Naive thymus-derived CD4-positive, alpha-beta T cell (primary cell): ENCODE data around the gene FGF4. TPM values are rescaled to one million over a fixed set of nuclear protein-coding genes. Genes with fewer than 3 reads are reported as not detected.

Experiments used
- ATAC-seq: fragments of 150-1000 bp; cut with Tn5 transposase; 2 replicates; pipeline ENCODE4 v1.10.0; 2021; ENCODE audit warnings: mild to moderate bottlenecking, moderate library complexity
- CTCF ChIA-PET: fragments of 350-600 bp; sonication (Branson Sonifier 250); formaldehyde crosslinking; loops from one replicate; lab custom pipeline; 2021; ENCODE audit warnings: antibody characterized with exemption; lab: Charles Lee
- POLR2A ChIA-PET: fragments of 350-600 bp; sonication (Branson Sonifier 250); formaldehyde crosslinking; loops from one replicate; lab custom pipeline; 2021; ENCODE audit warnings: antibody characterized with exemption, inconsistent platforms; lab: Charles Lee
- DNase-seq, 9 donors: peaks; one replicate each; pipeline versions ENCODE4 v3.0.0 to v3.0.0-alpha.2; 2020 to 2022; ENCODE audit warnings: mixed read lengths in 1 of 9
- H3K27ac ChIP-seq: one replicate; pipeline ENCODE4 v1.7.0; 2013; ENCODE audit warnings: mild to moderate bottlenecking, low read depth, low read length, moderate library complexity
- H3K27me3 ChIP-seq, 2 donors: one replicate each; pipeline ENCODE4 v1.7.0; 2013; ENCODE audit warnings: low read length in 2 of 2, mild to moderate bottlenecking in 2 of 2, moderate library complexity in 2 of 2; ENCODE audit not compliant: control insufficient read depth in 2 of 2, insufficient read depth in 2 of 2
- H3K36me3 ChIP-seq, 3 experiments: 1 replicate in 2 of 3; 2 replicates in 1 of 3; pipeline ENCODE4 v1.7.0; 2013; ENCODE audit warnings: low read length in 3 of 3, mild to moderate bottlenecking in 3 of 3, moderate library complexity in 1 of 3; ENCODE audit not compliant: insufficient read depth in 3 of 3, control insufficient read depth in 2 of 3
- H3K4me1 ChIP-seq, 2 donors: one replicate each; pipeline ENCODE4 v1.7.0; 2013; ENCODE audit warnings: low read length in 2 of 2, mild to moderate bottlenecking in 2 of 2, moderate library complexity in 1 of 2; ENCODE audit not compliant: control insufficient read depth in 2 of 2, insufficient read depth in 2 of 2
- H3K4me3 ChIP-seq: 2 replicates; pipeline ENCODE4 v1.7.0; 2013; ENCODE audit warnings: mild to moderate bottlenecking, low read length
- H3K9me3 ChIP-seq, 3 experiments: 1 replicate in 2 of 3; 2 replicates in 1 of 3; pipeline ENCODE4 v1.7.0; 2013; ENCODE audit warnings: low read length in 3 of 3; ENCODE audit not compliant: control insufficient read depth in 2 of 3
- H3K27ac Mint-ChIP-seq, 9 donors: one replicate each; pipeline ENCODE4 v1.8.0; 2020 to 2022; ENCODE audit warnings: mixed read lengths in 9 of 9, mild to moderate bottlenecking in 8 of 9, moderate library complexity in 5 of 9, inconsistent platforms in 2 of 9
- H3K27me3 Mint-ChIP-seq, 5 donors: one replicate each; pipeline ENCODE4 v1.8.0; 2021 to 2022; ENCODE audit warnings: mixed read lengths in 5 of 5, mild to moderate bottlenecking in 1 of 5
- H3K36me3 Mint-ChIP-seq, 5 donors: one replicate each; pipeline ENCODE4 v1.8.0; 2020 to 2022; ENCODE audit warnings: mixed read lengths in 5 of 5, mild to moderate bottlenecking in 3 of 5, inconsistent platforms in 1 of 5
- H3K4me1 Mint-ChIP-seq, 7 donors: one replicate each; pipeline ENCODE4 v1.8.0; 2020 to 2022; ENCODE audit warnings: mixed read lengths in 7 of 7, mild to moderate bottlenecking in 3 of 7, inconsistent platforms in 1 of 7
- H3K4me3 Mint-ChIP-seq, 10 donors: one replicate each; pipeline ENCODE4 v1.8.0; 2020 to 2022; ENCODE audit warnings: mild to moderate bottlenecking in 10 of 10, mixed read lengths in 10 of 10, moderate library complexity in 6 of 10, inconsistent platforms in 2 of 10
- H3K9me3 Mint-ChIP-seq, 11 donors: one replicate each; pipeline ENCODE4 v1.8.0; 2020 to 2022; ENCODE audit warnings: mixed read lengths in 11 of 11, mild to moderate bottlenecking in 4 of 11, inconsistent platforms in 1 of 11, moderate library complexity in 1 of 11
- intact Hi-C, 2 donors: fragments of 100-400 bp; cut with micrococcal nuclease; formaldehyde crosslinking; loops; one replicate each; pipeline ENCODE4 v1.15.1; 2023
- polyA plus RNA-seq, 2 donors: library from polyadenylated mRNA; unstranded; fragments of 300-500 nt; fragmentation: Illumina TruSeq; gene quantifications; one replicate each; pipeline ENCODE4 v1.2.3, GENCODE V29; 2021
- total RNA-seq, 6 experiments: library from RNA in 5 of 6; stranded (reverse) in 5 of 6; gene quantifications; 1 replicate in 5 of 6; 2 replicates in 1 of 6; pipeline ENCODE4 v1.2.3 and lab custom pipeline; 2021 to 2026

FGF4 gene
- total and polyA plus RNA-seq, 7 experiments from 2014 or later, result not detected

DNA sequence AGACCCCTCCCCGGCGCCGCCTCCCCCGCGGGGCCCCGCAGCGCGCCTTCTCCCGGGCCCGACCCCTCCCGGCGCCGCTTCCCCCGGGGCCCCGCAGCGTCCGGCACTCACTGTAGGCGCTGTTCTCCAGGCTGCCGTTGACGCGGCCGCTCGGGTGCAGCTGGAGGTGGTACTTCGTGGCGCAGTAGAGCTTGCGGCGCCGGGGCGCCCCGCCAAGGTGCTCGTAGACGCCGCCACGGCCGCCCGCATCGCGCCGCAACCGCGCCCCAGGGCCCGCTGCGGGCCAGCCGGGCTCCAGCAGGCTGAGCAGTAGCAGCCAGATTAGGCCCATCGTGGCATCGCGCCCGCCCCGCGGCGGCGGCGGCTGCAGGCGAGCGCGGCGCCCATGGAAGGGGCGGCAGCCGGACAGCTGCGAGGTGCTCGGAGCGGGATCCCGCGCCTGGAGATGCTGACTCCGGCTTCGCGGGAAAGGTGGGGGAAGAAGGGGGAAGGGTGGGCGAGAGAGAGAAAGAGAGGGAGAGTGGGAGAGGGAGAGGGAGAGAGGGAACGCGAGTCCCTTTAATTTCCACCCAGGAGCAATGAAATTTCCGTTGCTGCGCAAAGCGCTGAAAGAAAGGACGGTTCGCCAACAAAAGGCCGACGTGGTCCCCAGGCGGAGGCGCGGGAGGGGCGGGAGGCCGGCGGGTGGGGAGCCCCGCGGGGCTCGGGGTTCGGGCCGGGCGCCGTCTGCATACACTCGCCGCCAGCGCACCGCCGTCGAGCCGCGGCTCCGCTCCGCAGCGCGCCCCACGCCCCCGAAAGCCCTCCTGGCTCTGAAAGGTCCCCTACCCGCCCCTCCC is 43.7 kb upstream of the FGF4 start, which contains the start of gene FGF3:
TSS of gene FGF3 (minus strand) at position 814 of the 839 bp plus-strand sequence. CDS start at position 331, 483 bp downstream.
- CTCF ChIA-PET, result no interaction called here
- H3K27ac ChIP-seq, result no peak within 1 kb of the TSS
- H3K4me3 Mint-ChIP-seq, result peak within 1 kb of the TSS in 1 of 10 donors; percentile 7
- H3K4me3 ChIP-seq, result no peak within 1 kb of the TSS
- H3K27ac Mint-ChIP-seq, result peak within 1 kb of the TSS in 1 of 9 donors; percentile 41
- H3K27me3 Mint-ChIP-seq, result peaks cover 25 to 62% (median 47%) of the 10 kb centered on the region in 5 donors
- H3K27me3 ChIP-seq, result no peaks in the 10 kb centered on the region
- POLR2A ChIA-PET, result no interaction called here
- no peaks in the 10 kb centered on the region for H3K9me3 ChIP-seq
- no peaks in the 10 kb centered on the region for H3K36me3 ChIP-seq
- peaks cover 0 to 1% (median 0%) of the 10 kb centered on the region in 11 donors for H3K9me3 Mint-ChIP-seq
- ATAC-seq (no peak), DNase-seq (no peak)
- intact Hi-C loops, result no loop called here
- no peaks in the 10 kb centered on the region for H3K36me3 Mint-ChIP-seq
- no peaks in the 10 kb centered on the region for H3K4me1 ChIP-seq
- H3K4me1 Mint-ChIP-seq, result peaks cover 0 to 4% (median 0%) of the 10 kb centered on the region in 7 donors

DNA sequence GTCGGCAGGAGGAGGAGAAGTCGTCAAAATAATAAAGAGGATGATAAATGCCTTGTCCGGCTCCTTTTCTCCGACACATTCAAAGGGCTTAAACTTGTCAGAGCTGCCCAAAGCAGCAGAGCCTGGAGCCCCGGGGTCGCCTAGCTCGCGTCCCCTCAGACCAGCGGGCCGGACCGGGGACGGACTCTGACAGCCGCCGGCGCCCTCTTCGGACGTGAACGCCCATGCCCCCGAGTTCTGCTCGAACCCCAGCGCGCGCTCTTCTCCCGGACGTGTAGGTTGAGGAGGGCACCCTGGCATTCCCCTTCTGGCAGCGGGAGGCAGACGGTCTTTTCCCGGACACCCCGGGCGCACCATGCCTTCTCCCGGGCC is 43.1 kb upstream of the FGF4 start:
- Mint-ChIP-seq H3K9me3 (peaks cover 0 to 1% (median 0%) of the 10 kb centered on the region in 11 donors), H3K27me3 (peaks cover 24 to 61% (median 48%) of the 10 kb centered on the region in 5 donors), H3K4me1 (peaks cover 0 to 4% (median 0%) of the 10 kb centered on the region in 7 donors), H3K36me3 (no peaks in the 10 kb centered on the region), H3K27ac (no peak overlapping the region), H3K4me3 (no peak overlapping the region)
- no peaks in the 10 kb centered on the region for H3K36me3 ChIP-seq
- intact Hi-C loops, result no loop called here
- CTCF ChIA-PET, result no interaction called here
- DNase-seq, result no peak
- ATAC-seq, result no peak
- POLR2A ChIA-PET, result no interaction called here
- H3K4me3 ChIP-seq, result no peak overlapping the region
- H3K9me3 ChIP-seq, result no peaks in the 10 kb centered on the region
- H3K27ac ChIP-seq, result no peak overlapping the region
- H3K4me1 ChIP-seq, result no peaks in the 10 kb centered on the region
- no peaks in the 10 kb centered on the region for H3K27me3 ChIP-seq

DNA sequence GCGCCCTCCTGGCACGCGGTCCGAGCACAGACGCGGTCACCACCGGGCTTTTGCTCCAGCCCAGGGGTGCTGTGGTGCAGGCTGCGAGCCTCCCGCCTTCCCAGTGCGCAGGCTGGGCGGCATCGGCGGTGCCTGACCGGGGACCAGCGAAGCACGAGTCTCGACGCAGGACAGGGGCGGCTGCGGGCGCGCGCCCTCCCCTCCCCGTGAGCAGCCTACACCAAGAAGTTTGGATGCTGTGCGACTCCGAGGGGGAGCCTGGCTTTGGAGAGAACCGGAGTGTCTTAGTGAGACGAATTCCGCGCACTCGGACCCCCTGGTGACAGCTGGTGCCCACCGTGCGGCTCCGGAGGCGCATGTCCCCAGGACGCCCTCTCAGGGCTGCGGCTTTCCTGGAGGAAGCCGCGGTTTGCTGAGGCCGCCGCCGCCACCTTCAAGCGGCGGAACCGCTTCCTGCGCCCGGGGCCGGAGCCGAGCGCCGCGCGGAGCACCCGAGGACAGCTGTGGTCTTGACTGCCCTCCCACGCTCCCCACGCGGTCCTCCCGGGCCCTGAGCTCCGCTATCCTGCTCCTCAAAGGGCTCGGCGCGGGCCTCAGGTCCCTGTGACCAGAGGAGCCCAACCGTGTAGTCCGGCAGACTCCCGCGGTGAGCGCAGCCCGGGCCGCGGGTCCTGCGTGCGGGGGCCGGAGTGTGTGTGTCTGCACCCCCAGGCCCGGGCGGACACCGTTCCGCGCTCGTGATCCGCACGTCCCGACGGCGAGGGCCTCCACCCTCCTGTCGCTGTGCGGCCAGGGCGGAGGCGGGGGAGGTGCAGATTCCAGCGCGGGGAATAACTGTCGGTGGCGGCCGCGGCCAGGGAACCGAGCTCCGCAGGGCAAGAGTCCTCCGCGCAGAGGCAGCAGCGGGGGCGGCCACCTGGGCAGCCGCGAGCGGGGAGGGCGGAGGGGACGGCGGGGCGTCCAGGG is 42.4 kb upstream of the FGF4 start:
- H3K9me3 ChIP-seq, result no peaks in the 10 kb centered on the region
- H3K4me3 ChIP-seq, result no peak overlapping the region
- ChIA-PET POLR2A (no interaction called here), CTCF (no interaction called here)
- ATAC-seq (no peak), DNase-seq (no peak)
- peaks cover 0 to 4% (median 0%) of the 10 kb centered on the region in 7 donors for H3K4me1 Mint-ChIP-seq
- H3K27ac ChIP-seq, result no peak overlapping the region
- no peaks in the 10 kb centered on the region for H3K4me1 ChIP-seq
- no peak overlapping the region for H3K27ac Mint-ChIP-seq
- H3K27me3 ChIP-seq, result no peaks in the 10 kb centered on the region
- intact Hi-C loops, result no loop called here
- H3K36me3 Mint-ChIP-seq, result no peaks in the 10 kb centered on the region
- no peak overlapping the region for H3K4me3 Mint-ChIP-seq
- H3K27me3 Mint-ChIP-seq, result peaks cover 22 to 57% (median 53%) of the 10 kb centered on the region in 5 donors
- peaks cover 0 to 1% (median 0%) of the 10 kb centered on the region in 11 donors for H3K9me3 Mint-ChIP-seq
- no peaks in the 10 kb centered on the region for H3K36me3 ChIP-seq

DNA sequence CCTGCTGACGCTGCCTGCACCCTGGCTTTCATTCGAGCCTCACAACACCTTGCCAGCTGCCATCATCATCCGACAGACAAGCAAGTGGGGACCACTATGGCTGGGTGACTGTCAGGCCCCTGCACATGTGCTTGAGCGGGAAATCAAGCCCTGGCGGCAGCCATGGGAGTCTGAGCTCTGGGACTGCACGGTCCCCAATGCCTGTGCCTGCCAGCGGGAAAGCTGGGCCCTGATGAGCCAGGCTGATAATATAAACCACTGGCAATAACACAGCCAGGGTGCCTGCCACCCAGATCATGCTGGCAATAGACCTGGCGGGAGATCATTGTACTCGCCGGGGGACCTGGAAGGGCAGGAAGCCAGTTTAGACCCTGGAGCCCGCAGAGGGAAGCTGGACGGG is 41.5 kb upstream of the FGF4 start:
- Mint-ChIP-seq H3K27ac (no peak overlapping the region), H3K27me3 (peaks cover 22 to 53% (median 50%) of the 10 kb centered on the region in 5 donors), H3K9me3 (peaks cover 0 to 1% (median 0%) of the 10 kb centered on the region in 11 donors), H3K4me1 (peaks cover 0 to 4% (median 0%) of the 10 kb centered on the region in 7 donors), H3K36me3 (no peaks in the 10 kb centered on the region), H3K4me3 (peak overlapping the region in 1 of 10 donors; percentile 25)
- Histone ChIP-seq H3K4me3 (no peak overlapping the region), H3K4me1 (no peaks in the 10 kb centered on the region), H3K27me3 (no peaks in the 10 kb centered on the region), H3K9me3 (no peaks in the 10 kb centered on the region), H3K36me3 (no peaks in the 10 kb centered on the region), H3K27ac (no peak overlapping the region)
- ATAC-seq (no peak), DNase-seq (no peak)
- ChIA-PET POLR2A (no interaction called here), CTCF (no interaction called here)
- intact Hi-C loops, result no loop called here

DNA sequence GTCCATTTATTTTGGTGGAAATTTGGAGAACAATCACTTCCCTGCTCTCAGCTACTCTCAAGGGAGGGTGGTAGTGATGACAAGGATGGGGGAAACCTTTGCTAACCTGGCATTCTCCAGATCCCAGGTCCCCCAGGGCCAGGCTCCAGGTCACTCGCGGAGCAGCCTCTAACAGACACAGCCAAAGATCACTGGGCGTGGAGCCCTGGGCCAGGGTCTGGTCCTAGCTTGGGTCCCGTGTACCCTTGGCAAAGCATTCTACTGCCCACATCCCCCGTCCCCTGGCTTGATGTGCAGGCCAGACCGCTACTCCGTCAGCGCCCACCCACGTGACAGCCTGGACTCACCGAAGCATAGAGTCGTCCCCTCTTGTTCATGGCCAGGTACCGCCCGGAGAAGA is 40.8 kb upstream of the FGF4 start:
- H3K27ac Mint-ChIP-seq, result no peak overlapping the region
- POLR2A ChIA-PET, result no interaction called here
- H3K36me3 ChIP-seq, result no peaks in the 10 kb centered on the region
- intact Hi-C loops, result no loop called here
- peaks cover 22 to 53% (median 47%) of the 10 kb centered on the region in 5 donors for H3K27me3 Mint-ChIP-seq
- peaks cover 0 to 4% (median 0%) of the 10 kb centered on the region in 7 donors for H3K4me1 Mint-ChIP-seq
- no peak overlapping the region for H3K4me3 ChIP-seq
- DNase-seq (no peak), ATAC-seq (no peak)
- H3K9me3 Mint-ChIP-seq, result peaks cover 0 to 1% (median 0%) of the 10 kb centered on the region in 11 donors
- no peaks in the 10 kb centered on the region for H3K36me3 Mint-ChIP-seq
- no peak overlapping the region for H3K27ac ChIP-seq
- H3K4me1 ChIP-seq, result no peaks in the 10 kb centered on the region
- H3K4me3 Mint-ChIP-seq, result peak overlapping the region in 1 of 10 donors; percentile 25
- no peaks in the 10 kb centered on the region for H3K27me3 ChIP-seq
- CTCF ChIA-PET, result no interaction called here
- H3K9me3 ChIP-seq, result no peaks in the 10 kb centered on the region

DNA sequence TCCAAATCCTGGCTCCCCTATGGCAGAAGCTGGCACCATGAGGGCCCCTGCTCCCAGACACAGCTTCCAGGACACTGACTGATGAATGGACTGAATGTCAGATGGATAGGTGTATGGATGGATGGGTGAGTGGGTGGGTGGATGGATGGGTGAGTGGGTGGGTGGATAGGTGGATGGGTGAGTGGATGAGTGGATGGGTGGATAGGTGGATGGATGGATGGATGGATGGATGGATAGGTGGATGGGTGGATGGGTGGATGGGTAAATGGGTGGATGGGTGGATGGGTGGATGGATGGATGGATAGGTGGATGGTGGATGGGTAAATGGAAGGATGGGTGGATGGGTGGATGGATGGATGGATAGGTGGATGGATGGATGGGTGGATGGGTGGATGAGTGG is 39.8 kb upstream of the FGF4 start:
- ChIA-PET POLR2A (no interaction called here), CTCF (no interaction called here)
- no peak overlapping the region for H3K27ac Mint-ChIP-seq
- ATAC-seq (no peak), DNase-seq (no peak)
- no peaks in the 10 kb centered on the region for H3K4me1 ChIP-seq
- peaks cover 18 to 44% (median 37%) of the 10 kb centered on the region in 5 donors for H3K27me3 Mint-ChIP-seq
- peaks cover 0 to 3% (median 0%) of the 10 kb centered on the region in 11 donors for H3K9me3 Mint-ChIP-seq
- intact Hi-C loops, result no loop called here
- no peaks in the 10 kb centered on the region for H3K36me3 Mint-ChIP-seq
- H3K4me3 ChIP-seq, result no peak overlapping the region
- peaks cover 0 to 3% (median 0%) of the 10 kb centered on the region in 7 donors for H3K4me1 Mint-ChIP-seq
- H3K27me3 ChIP-seq, result no peaks in the 10 kb centered on the region
- no peak overlapping the region for H3K4me3 Mint-ChIP-seq
- H3K36me3 ChIP-seq, result no peaks in the 10 kb centered on the region
- H3K9me3 ChIP-seq, result no peaks in the 10 kb centered on the region
- no peak overlapping the region for H3K27ac ChIP-seq
